Fibroblast of villous mesenchyme (primary cell): ENCODE measurements around the gene NR3C2. TPM values are rescaled to one million over a fixed set of nuclear protein-coding genes. Genes with fewer than 3 reads are reported as not detected.

Experiments
- DNase-seq: peaks from one replicate; pipeline ENCODE4 v3.0.0-alpha.2; 2010; ENCODE audit warnings: low read depth
- H3K4me3 ChIP-seq: 2 replicates; pipeline ENCODE4 v1.5.1; 2011; ENCODE audit warnings: low read depth, mild to moderate bottlenecking, low read length
- CTCF ChIP-seq: IDR thresholded peaks from 2 replicates; pipeline ENCODE4 v1.5.1; 2012; ENCODE audit warnings: low read depth, mild to moderate bottlenecking, low read length; ENCODE audit not compliant: insufficient read depth
- total RNA-seq: library from RNA; depleted of rRNA; stranded (reverse); fragments of >200 nt; gene quantifications from 2 replicates; pipeline ENCODE4 v1.2.3, GENCODE V29; 2012

Gene NR3C2
- total RNA-seq, 1 donor, result under 0.01 TPM

- TF ChIP-seq CTCF, result no peak
- no peak overlapping the region for H3K4me3 ChIP-seq
- no peak for DNase-seq
Observed at GRCh38 chr4:148215202-148215601, 227.0 kb downstream of the NR3C2 start.

- DNase-seq, result no peak
- H3K4me3 ChIP-seq, result no peak overlapping the region
- TF ChIP-seq CTCF, result no peak
Observed at GRCh38 chr4:148214529-148215166, 227.6 kb downstream of the NR3C2 start.

GRCh38 chr4:148211533-148211932 lies 230.7 kb downstream of the NR3C2 start:
- DNase-seq, result no peak
- TF ChIP-seq CTCF, result no peak

GRCh38 chr4:148210661-148211060 lies 231.6 kb downstream of the NR3C2 start:
- DNase-seq, result no peak
- no peak for TF ChIP-seq CTCF
- no peak overlapping the region for H3K4me3 ChIP-seq

More at GRCh38 chr4:148211533-148211932, 230.7 kb downstream of the NR3C2 start:
- no peak overlapping the region for H3K4me3 ChIP-seq

GRCh38 chr4:148207068-148207467 lies 235.1 kb downstream of the NR3C2 start:
- TF ChIP-seq CTCF, result no peak
- no peak for DNase-seq
- H3K4me3 ChIP-seq, result no peak overlapping the region

GRCh38 chr4:148205476-148205875 lies 236.7 kb downstream of the NR3C2 start:
- no peak overlapping the region for H3K4me3 ChIP-seq
- TF ChIP-seq CTCF, result no peak
- no peak for DNase-seq

GRCh38 chr4:148204892-148205291 lies 237.3 kb downstream of the NR3C2 start:
- no peak overlapping the region for H3K4me3 ChIP-seq
- no peak for DNase-seq
- TF ChIP-seq CTCF, result no peak
